Hepatocyte (in vitro differentiated cells): ENCODE measurements around the gene SNX24.

Source experiments
- CTCF ChIP-seq: fragments of 200-600 bp; sonication (generic); IDR thresholded peaks from 2 replicates; pipeline ENCODE4 v1.5.1; 2016; ENCODE audit warnings: antibody characterized with exemption, mild to moderate bottlenecking; ENCODE audit not compliant: poor library complexity
- EZH2 ChIP-seq: fragments of 200-600 bp; sonication (generic); IDR thresholded peaks from 2 replicates; pipeline ENCODE4 v1.6.1; 2016; ENCODE audit warnings: antibody characterized with exemption, mild to moderate bottlenecking, borderline replicate concordance
- EZH2phosphoT487 ChIP-seq: fragments of 200-600 bp; sonication (generic); IDR thresholded peaks from one replicate; pipeline ENCODE4 v1.6.1; 2018; ENCODE audit warnings: antibody characterized with exemption, mild to moderate bottlenecking, low read depth, moderate library complexity; ENCODE audit not compliant: unreplicated experiment, severe bottlenecking

DNA sequence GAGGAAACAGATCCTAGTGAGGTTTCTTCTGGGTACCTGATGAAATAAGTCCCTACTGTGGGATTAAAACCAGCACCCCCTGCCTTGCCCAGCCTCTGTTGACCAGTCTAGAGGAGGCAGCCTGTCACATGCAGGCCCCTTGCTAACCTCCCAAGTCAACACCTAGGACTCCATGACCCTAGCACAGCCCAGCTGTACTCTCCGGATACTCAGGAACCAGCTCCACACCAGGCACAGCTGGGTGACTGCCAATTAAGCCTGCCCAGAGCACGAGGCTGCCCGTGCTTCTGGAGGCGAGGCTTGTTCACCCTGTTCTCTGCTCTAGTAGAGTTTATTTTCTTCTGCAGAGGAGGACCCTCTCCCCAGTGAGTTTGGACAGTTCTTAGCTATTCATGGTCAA lies 92.5 kb downstream of the SNX24 start:
- TF ChIP-seq CTCF = no peak
- TF ChIP-seq EZH2 = no peak
- no peak for TF ChIP-seq EZH2phosphoT487
